Left lung (tissue), 10 donors: ENCODE measurements around the gene GRIP1. TPM values are rescaled to one million over a fixed set of nuclear protein-coding genes. Genes with fewer than 3 reads are reported as not detected.

Source experiments
- ATAC-seq: fragments of 200-7000 bp; cut with Tn5 transposase; one replicate; pipeline ENCODE4 v1.9.1; 2020; ENCODE audit warnings: moderate library complexity
- DNase-seq, 4 donors: peaks; one replicate each; pipeline ENCODE4 v3.0.0-alpha.2; 2013 to 2020
- H3K27ac ChIP-seq, 2 donors: fragments of 200-600 bp; sonication (generic) in 1 of 2; one replicate each; pipeline versions ENCODE4 v1.5.0 to v1.8.0; 2020 to 2021
- H3K27me3 ChIP-seq, 2 donors: fragments of 200-600 bp; sonication (generic) in 1 of 2; one replicate each; pipeline versions ENCODE4 v1.5.0 to v1.8.0; 2020 to 2021
- H3K36me3 ChIP-seq, 2 donors: fragments of 200-600 bp; sonication (generic) in 1 of 2; one replicate each; pipeline versions ENCODE4 v1.5.0 to v1.8.0; 2020 to 2021
- H3K4me1 ChIP-seq, 2 donors: fragments of 200-600 bp; one replicate each; pipeline ENCODE4 v1.8.0; 2021
- H3K4me3 ChIP-seq, 2 donors: fragments of 200-600 bp; sonication (generic) in 1 of 2; one replicate each; pipeline versions ENCODE4 v1.5.0 to v1.8.0; 2020 to 2021; ENCODE audit warnings: mild to moderate bottlenecking in 1 of 2
- H3K9me3 ChIP-seq, 2 donors: fragments of 200-600 bp; sonication (generic) in 1 of 2; one replicate each; pipeline versions ENCODE4 v1.5.0 to v1.8.0; 2020 to 2021
- intact Hi-C, 2 donors: fragments of 100-400 bp; cut with DNase I; formaldehyde crosslinking; loops; one replicate each; pipeline versions ENCODE4 v1.11.2 to v1.14.2; 2022
- polyA plus RNA-seq, 6 donors: library from polyadenylated mRNA; unstranded; fragments of 120-200 nt; gene quantifications; one replicate each; pipeline ENCODE4 v1.2.1, GENCODE V29; 2013; ENCODE audit not compliant: insufficient read length in 6 of 6
- total RNA-seq, 2 donors: library from RNA; stranded (reverse); fragmentation: NEBNext Ultra II Directional; extraction: Animal tissue kit (Norgen Biotek cat#: 25700); gene quantifications; one replicate each; pipeline ENCODE4 v1.2.1, GENCODE V29; 2021
- TF ChIP-seq, protein P1 (sequence below), 2 donors: fragments of 200-600 bp; sonication (generic) in 1 of 2; IDR thresholded peaks; one replicate each; pipeline versions ENCODE4 v1.5.0 to v1.8.0; 2021; ENCODE audit warnings: antibody characterized with exemption in 2 of 2
- donor health status: DM: no; HTN: yes; CAD: no.
- donor health status: DM: no; HTN: no; CAD: no.

Gene GRIP1
- total and polyA plus RNA-seq, 8 donors: 1.9 to 10.6 (median 6.0) TPM

DNA sequence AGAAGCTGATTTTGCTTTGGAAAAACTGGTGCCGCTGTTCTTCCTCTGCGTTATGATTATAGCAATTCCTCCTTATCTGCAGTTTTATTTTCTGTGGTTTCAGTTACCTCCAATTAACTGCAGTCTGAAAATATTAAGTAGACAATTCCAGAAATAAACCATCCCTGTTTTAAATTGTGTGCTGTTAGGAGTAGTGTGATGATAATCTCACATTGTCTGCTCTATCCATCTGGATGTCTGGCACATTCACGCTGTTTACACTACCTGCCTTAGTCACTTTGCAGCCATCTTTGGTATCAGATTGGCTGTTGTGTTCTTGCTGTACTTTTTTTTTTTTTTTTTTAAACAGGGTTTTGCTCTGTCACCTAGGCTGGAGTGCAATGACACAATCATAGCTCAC lies 141.0 kb downstream of the GRIP1 start:
- intact Hi-C loops: no loop called here
- Histone ChIP-seq H3K27ac (no peak overlapping the region), H3K4me1 (no peaks in the 10 kb centered on the region), H3K9me3 (no peaks in the 10 kb centered on the region), H3K4me3 (no peak overlapping the region), H3K27me3 (no peaks in the 10 kb centered on the region), H3K36me3 (no peaks in the 10 kb centered on the region)
- ATAC-seq (no peak), DNase-seq (no peak)
- TF ChIP-seq, protein P1, sequence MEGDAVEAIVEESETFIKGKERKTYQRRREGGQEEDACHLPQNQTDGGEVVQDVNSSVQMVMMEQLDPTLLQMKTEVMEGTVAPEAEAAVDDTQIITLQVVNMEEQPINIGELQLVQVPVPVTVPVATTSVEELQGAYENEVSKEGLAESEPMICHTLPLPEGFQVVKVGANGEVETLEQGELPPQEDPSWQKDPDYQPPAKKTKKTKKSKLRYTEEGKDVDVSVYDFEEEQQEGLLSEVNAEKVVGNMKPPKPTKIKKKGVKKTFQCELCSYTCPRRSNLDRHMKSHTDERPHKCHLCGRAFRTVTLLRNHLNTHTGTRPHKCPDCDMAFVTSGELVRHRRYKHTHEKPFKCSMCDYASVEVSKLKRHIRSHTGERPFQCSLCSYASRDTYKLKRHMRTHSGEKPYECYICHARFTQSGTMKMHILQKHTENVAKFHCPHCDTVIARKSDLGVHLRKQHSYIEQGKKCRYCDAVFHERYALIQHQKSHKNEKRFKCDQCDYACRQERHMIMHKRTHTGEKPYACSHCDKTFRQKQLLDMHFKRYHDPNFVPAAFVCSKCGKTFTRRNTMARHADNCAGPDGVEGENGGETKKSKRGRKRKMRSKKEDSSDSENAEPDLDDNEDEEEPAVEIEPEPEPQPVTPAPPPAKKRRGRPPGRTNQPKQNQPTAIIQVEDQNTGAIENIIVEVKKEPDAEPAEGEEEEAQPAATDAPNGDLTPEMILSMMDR (IDR thresholded peaks at IDR 0.05): no peak

DNA sequence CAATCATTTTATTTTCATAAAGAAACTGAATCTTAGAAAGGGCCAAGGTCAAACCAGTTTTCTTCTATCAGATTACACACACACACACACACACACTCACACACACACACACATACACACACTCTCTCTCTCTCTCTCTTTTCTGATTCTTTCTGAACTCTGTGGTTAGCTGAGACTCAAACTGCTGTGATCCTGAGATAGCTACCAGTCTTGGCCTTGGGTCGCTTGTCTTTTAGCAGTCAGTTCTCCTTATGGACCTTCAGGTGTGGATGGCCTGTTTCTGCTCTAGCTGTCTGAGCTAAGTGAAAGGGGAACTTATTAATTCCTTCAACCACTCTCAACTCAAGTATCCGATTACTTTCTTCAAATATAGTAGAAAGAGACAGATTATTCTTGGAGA lies 145.1 kb downstream of the GRIP1 start:
- no peaks in the 10 kb centered on the region for H3K9me3 ChIP-seq
- intact Hi-C loops: no loop called here
- H3K36me3 ChIP-seq: no peaks in the 10 kb centered on the region
- DNase-seq (no peak), ATAC-seq (no peak)
- TF ChIP-seq, protein P1 (IDR thresholded peaks at IDR 0.05): no peak
- no peaks in the 10 kb centered on the region for H3K27me3 ChIP-seq
- no peak overlapping the region for H3K4me3 ChIP-seq
- H3K27ac ChIP-seq: no peak overlapping the region
- no peaks in the 10 kb centered on the region for H3K4me1 ChIP-seq

DNA sequence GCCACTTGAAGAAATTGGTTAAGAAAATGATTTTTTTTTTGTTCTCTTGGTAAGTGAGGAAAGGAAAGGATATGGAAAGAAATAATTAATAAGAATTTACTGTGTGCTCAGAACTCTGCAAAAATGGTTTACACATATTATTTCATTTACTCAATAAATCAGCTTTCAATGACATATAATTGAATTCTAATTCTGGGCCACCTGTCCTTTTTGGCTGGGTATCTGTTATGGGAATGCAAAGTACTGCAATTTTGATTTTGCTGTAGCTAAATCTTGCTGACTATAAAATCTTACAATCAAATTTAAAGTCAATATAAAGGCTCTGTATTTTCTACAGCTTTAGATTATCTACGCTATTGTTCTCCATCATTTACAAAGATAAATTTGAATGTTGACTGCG lies 147.1 kb downstream of the GRIP1 start:
- intact Hi-C loops: no loop called here
- Histone ChIP-seq H3K4me3 (no peak overlapping the region), H3K27ac (no peak overlapping the region), H3K9me3 (no peaks in the 10 kb centered on the region), H3K36me3 (no peaks in the 10 kb centered on the region), H3K4me1 (no peaks in the 10 kb centered on the region), H3K27me3 (no peaks in the 10 kb centered on the region)
- DNase-seq: no peak
- no peak for ATAC-seq
- TF ChIP-seq, protein P1 (IDR thresholded peaks at IDR 0.05): no peak

DNA sequence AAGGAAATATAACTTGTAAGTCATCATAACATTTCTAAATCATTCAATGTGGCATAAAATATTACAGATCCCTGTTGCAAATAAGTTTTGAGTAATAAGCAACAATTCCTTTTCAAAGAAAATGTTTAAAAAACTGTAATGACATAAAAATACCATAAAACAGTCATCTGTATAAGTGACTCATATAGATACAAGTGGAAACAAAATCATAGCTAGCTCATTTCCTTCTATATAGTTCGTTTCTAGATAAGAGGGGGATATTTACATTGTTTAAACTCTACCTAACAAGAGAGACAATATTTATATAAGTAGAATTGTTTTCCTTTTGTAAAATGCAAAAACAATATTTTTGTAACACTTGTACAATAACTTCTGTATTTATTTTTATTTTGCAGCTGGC lies 148.9 kb downstream of the GRIP1 start:
- intact Hi-C loops: no loop called here
- Histone ChIP-seq H3K36me3 (no peaks in the 10 kb centered on the region), H3K4me3 (no peak overlapping the region), H3K9me3 (no peaks in the 10 kb centered on the region), H3K27ac (no peak overlapping the region), H3K4me1 (no peaks in the 10 kb centered on the region), H3K27me3 (no peaks in the 10 kb centered on the region)
- TF ChIP-seq, protein P1 (IDR thresholded peaks at IDR 0.05): no peak
- ATAC-seq: no peak
- DNase-seq: no peak

DNA sequence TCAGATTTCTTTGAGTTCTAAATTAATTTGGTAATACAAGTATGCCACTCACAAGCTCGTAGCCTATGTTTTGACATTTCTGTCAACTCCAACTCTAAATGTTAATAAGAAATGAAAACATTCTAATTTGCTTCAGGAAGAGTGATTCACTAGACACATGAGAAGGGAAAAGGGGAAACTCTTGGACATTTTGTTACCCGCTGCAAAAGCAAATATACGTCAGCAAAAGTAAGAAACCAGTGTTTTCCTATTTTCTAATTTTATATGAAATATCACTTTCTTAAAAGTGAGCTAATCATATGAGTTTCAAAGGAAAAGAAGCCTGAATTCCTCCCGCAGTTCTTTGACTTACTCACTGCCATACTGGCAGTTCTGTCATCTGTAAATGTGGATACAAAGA lies 162.3 kb downstream of the GRIP1 start:
- TF ChIP-seq, protein P1 (IDR thresholded peaks at IDR 0.05): no peak
- H3K4me3 ChIP-seq: no peak overlapping the region
- H3K27me3 ChIP-seq: no peaks in the 10 kb centered on the region
- H3K36me3 ChIP-seq: no peaks in the 10 kb centered on the region
- ATAC-seq: no peak
- H3K27ac ChIP-seq: no peak overlapping the region
- DNase-seq: no peak
- H3K9me3 ChIP-seq: peaks cover 0 to under 1% of the 10 kb centered on the region in 2 donors
- intact Hi-C loops: no loop called here
- H3K4me1 ChIP-seq: no peaks in the 10 kb centered on the region
